HG03135 (cell line): ENCODE data around the gene GLYATL1B.
"Not testable (repeated sequence)": the region's sequence is repeated elsewhere in the genome, so short reads cannot be mapped to it uniquely, and the experiment has no call there.

ENCODE experiments used
- ATAC-seq: cut with Tn5 transposase; IDR thresholded peaks from one replicate; pipeline ENCODE4 v1.9.1; 2021; ENCODE audit warnings: mild to moderate bottlenecking, moderate library complexity; ENCODE audit not compliant: unreplicated experiment

GLYATL1B gene, protein sequence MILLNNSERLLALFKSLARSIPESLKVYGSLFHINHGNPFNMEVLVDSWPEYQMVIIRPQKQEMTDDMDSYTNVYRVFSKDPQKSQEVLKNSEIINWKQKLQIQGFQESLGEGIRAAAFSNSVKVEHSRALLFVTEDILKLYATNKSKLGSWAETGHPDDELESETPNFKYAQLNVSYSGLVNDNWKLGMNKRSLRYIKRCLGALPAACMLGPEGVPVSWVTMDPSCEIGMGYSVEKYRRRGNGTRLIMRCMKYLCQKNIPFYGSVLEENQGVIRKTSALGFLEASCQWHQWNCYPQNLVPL

GRCh38 chr11:59086007-59086406 lies at the start of gene GLYATL1B:
TSS of gene GLYATL1B (plus strand) at chr11:59086307. CDS start at chr11:59086307, 0 bp downstream.
- not testable (repeated sequence) for ATAC-seq

DNA sequence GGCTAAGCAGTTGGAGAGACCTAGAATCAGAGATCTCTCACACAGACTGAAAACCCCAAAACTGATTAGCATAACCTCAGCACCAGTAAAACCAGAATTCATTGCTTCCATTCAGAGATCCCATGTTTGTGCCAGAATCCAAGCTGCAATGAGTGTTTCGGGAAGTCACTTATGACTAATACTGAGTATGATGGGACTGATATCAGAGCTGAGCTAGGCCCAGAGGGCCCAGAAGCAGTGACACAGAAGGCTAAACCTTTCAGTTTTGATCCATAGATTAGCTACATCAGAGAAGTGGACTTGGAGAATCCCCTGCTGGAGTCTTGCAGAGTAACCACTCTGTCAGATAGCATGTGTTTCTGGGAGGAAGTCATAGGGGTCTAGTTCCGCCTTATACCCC lies 49.6 kb upstream of the GLYATL1B start:
- not testable (repeated sequence) for ATAC-seq

DNA sequence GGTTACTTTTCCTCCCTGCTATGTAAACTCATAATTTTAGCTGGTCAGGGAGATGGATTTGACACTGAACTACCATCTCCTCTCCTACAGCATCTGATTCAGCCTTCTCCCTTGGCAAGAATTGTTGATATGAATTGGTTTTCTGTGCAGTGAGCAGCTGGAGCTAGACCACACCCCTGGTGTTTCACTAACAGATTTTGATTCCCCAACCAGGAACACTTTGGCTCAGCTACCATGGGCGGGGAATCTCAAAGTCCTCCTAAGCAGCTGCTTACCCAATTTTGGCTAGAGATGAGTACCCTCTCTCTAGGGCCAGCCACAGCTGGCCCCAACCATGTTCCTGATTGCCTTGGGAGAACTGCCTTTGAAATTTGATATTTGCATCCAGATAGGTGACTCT lies 48.7 kb upstream of the GLYATL1B start:
- ATAC-seq: not testable (repeated sequence)

DNA sequence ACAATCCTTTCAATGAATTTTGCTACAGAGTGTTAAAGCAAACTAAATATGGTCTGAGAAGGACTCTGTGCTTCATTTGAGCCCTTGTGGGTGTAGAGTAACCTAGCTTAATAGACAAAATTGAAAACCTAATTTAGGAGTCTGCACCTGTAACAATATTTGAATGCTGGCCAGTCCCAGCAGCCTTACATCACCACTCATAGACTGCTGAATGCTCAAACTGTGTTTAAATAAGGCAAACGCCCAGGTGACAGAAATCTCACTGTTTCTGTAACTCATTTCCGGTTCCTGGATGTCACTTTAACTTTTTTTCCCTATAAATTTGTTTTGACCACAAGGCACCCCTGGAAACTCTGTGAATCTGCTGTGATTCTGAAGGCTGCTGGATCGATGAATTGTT lies 45.5 kb upstream of the GLYATL1B start:
- no peak for ATAC-seq

GRCh38 chr11:59051383-59051782 lies 34.7 kb upstream of the GLYATL1B start:
- ATAC-seq: not testable (repeated sequence)

DNA sequence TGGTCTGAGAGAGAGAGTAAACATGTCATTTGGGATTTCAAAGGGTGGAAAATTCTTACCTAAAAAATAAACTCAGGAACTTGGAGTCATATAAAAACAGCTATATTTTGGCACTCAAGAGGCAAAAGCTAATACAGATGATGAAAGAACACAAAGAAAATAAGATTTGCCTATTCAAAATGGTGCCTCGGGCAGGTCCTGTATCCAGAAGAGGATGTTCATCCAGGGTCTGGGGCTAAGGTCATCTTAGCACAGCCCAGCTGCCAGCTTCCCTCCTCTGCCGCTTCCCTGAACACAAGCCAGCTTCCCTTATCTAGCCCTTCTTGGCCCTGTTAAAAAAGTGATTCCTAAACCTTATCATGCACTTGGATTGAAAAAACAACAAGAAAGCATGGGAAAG lies 33.8 kb upstream of the GLYATL1B start:
- ATAC-seq: not testable (repeated sequence)

- ATAC-seq: peak; percentile 51
These were observed 32.7 kb upstream of the GLYATL1B start for GRCh38 chr11:59053387-59053786.

DNA sequence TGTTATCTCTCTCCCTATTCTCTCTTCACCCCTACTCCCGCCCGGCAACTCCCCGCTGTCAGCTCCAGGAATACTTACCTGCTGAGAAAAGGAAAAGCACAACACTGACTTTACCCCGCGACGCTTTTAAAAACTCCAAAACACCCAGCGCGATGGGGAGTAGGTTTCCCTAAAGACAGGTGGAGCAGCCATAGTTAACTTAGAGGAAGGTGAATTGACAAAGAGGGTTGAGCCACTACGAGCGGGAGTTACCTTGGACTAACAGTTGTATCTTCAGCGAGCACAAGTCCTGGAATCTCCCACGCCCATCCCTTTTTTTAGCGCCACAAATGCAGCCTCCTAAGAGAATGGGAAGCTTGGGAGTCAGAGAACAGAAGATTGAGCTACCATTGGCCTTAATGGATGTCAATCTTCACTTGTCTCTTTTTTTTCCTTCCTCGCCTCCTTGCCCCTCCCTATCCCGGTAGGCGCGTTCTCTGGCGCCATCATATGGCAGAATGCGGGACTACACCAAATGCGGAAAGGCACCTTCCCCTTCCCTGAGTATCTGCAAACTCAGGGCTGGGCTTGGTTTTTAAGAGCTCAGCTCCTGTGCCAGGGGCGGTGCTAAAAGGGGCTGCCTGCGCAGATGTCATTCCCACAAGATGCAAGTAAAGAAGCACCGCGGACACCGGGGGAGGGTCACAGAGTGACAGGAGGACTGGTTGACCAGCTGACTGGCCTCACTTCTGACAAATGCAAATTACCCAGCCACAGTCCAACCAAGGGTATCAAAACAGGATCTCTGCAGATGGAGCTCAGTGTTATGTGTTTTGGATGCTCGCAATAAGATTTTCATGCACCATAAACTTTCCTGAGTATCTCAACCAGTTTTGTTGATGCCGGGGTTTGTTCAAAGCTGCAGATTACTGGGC lies 27.7 kb upstream of the GLYATL1B start:
- ATAC-seq: peak; percentile 93

DNA sequence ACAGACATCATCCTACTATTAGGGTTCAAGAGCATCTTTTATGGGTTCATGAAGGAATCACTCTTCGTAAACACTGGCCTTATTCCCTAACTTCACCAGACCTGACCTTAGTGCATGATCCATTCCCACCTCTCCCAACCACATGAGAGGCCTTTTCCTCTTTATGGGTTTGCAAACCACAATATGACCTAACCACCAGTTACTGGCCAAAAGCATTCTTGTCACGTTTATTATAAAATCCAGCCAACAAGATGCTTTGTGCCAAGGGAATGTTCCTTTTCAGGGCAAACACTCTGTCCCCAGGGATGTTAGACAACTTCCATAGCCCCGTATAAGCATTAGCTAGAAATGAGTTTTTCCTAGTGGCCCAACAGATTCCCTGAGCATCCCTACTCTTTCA lies 26.0 kb upstream of the GLYATL1B start:
- ATAC-seq: not testable (repeated sequence)

- no peak for ATAC-seq
These were observed 23.2 kb upstream of the GLYATL1B start for GRCh38 chr11:59062602-59063529.

DNA sequence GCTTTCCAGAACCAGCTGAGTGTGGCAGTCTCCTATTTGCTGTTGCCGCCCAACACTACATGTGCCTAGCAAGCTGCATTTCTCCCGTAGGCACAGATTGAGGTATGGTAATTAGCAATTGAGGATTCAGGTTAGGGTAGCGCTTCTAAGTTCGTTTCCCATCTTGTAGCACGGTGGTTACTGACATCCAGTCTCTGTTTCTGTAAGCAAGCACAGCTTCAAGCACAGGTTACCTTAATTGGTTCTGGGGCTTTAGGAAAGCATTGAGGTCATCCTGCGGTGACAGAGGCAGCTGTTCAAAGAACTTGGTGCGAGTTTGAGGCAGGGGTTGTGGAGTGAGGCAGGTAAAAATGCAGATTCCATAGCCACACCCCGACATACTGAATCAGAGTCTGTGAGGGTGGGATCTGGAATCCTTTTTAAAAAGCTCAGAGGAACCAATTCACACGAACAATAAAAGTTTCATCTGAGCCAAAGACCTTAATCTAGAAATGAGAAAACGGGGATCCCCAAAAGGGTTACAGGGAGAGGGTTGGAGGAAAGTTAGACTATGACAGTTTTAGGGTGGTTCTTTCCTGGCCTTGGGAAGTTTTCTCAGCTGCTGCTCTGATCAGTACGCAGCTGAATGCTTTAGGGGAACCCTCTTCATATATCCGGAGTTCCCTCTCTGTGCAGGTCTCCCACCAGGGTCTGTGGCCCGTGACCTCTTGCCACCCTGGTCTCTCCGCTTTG lies 21.9 kb upstream of the GLYATL1B start:
- ATAC-seq: not testable (repeated sequence)

- no peak for ATAC-seq
These were observed 17.0 kb upstream of the GLYATL1B start for GRCh38 chr11:59069087-59069486.

DNA sequence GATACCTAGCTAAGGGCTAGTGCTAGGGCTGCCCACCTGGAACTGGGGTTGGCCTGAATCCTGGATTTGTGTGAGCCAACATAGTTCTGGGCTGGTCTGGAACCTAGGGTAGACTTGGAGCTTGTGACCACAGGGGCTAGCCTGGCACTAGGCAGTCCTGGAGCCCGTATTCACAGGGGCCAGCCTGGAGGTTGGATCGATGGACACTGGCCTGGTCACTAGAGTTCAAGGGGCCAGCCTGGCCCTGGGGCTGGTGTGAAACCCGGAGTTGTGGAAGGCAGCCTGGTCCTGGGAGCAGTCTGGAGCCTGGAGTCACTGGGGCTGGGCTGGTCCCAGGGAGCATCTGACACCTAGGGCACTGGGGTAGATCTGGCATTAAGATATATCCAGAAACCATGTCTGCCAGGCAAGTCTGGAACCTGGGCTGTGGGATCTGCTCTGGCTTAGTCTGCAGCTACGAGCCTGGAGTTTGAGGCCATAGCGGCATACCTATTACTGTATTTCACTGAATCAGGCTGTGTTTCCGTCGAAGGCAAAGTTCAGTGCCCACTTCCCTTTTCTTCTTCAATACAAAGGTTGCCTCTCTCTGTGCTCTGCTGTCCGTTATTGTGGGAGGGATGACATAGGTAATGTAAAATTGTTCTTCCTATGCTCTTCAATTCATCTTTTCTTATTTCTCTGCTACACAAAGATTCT lies 9.1 kb upstream of the GLYATL1B start:
- ATAC-seq: peak; percentile 91

DNA sequence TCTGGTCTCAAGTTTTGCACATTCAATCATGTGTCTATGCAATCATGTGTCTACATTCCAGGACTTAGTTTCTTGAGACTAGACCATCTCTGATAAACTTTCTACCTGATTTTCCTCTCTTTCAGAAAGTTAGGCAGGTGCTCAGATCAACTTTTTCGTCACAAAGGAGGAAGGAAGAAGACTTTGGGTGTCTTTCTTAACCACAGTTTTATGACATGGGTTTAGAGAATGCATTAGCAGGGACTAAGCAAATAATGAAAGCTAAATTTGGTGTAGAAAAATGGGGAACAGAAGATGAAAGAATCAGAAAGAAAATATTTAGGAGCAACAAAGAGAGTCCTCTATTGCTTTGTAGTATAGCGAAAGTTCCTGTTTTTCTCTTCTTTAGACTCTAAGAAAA lies 7.7 kb upstream of the GLYATL1B start:
- ATAC-seq: no peak

GRCh38 chr11:59079086-59079485 lies 7.0 kb upstream of the GLYATL1B start:
- ATAC-seq: no peak

DNA sequence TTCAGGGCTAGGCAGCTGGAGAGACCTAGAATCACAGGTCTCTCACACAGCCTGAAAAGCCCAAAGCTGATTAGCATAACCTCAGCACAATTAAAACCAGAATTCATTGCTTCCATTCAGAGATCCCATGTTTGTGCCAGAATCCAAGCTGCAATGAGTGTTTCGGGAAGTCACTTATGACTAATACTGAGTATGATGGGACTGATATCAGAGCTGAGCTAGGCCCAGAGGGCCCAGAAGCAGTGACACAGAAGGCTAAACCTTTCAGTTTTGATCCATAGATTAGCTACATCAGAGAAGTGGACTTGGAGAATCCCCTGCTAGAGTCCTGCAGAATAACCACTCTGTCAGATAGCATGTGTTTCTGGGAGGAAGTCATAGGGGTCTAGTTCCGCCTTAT lies 5.7 kb upstream of the GLYATL1B start:
- not testable (repeated sequence) for ATAC-seq

- ATAC-seq: not testable (repeated sequence)
These were observed 4.6 kb upstream of the GLYATL1B start for GRCh38 chr11:59081430-59082020.

DNA sequence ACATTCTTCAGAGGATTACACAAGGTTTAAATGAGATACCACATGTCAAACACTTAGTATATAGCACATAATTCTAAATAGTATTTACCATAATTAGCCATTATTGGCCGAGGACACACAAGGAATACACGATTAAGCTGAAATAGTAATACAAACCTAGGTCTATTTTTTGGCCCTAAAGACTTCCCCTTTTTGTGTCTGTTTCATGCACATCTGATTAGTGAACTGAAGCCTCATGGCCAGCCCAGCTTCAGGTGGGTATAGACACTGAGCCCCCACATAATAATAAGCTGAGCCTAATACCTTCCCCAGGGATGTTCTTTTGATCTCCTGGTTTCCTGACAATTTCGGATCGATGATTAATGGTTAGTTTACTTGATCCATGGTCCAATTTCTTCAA lies 2.1 kb downstream of the GLYATL1B start:
- ATAC-seq: no peak

GRCh38 chr11:59093576-59093975 lies 7.5 kb downstream of the GLYATL1B start:
- not testable (repeated sequence) for ATAC-seq
